ENCODE measurements around the gene RAPGEF5.

DNA sequence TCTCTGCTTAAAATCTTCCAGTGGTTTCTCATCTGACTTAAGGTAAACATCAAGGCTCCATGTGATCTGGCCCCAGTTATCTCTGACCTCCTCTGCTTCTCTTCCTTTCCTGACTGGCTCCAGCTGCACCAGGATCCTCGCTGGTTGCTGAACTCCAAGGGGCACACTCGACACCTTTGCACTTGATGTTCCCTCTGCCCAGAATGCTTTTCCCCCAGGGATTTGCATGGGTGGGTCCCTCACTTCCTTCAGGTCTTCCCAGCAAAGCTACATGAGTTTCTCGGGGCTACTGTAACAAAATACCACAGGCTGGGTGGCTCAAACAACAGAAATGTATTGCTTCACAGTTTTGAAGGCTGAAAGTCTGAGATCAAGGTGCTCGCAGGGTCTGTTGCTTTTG is 245.3 kb downstream of the RAPGEF5 start:
- no peak for TF ChIP-seq POLR2A (IDR thresholded peaks at IDR 0.05)
- TF ChIP-seq EP300 (IDR thresholded peaks at IDR 0.05) = no peak
- TF ChIP-seq POLR2AphosphoS5 (IDR thresholded peaks at IDR 0.05) = no peak

All from stomach (tissue), 4 donors.